Stimulated activated CD4-positive, alpha-beta T cell treated with anti-CD3 and anti-CD28 coated beads, Interleukin-12 subunit alpha, Interleukin-12 subunit beta, amount 100 ng/mL, for 48 hours (primary cell): ENCODE results near the gene NARF.

Experiments used
- DNase-seq, 3 donors: peaks; one replicate each; pipeline ENCODE4 v3.0.0-alpha.2; 2020; ENCODE audit warnings: low read depth in 2 of 3, low spot score in 1 of 3

NARF gene

DNA sequence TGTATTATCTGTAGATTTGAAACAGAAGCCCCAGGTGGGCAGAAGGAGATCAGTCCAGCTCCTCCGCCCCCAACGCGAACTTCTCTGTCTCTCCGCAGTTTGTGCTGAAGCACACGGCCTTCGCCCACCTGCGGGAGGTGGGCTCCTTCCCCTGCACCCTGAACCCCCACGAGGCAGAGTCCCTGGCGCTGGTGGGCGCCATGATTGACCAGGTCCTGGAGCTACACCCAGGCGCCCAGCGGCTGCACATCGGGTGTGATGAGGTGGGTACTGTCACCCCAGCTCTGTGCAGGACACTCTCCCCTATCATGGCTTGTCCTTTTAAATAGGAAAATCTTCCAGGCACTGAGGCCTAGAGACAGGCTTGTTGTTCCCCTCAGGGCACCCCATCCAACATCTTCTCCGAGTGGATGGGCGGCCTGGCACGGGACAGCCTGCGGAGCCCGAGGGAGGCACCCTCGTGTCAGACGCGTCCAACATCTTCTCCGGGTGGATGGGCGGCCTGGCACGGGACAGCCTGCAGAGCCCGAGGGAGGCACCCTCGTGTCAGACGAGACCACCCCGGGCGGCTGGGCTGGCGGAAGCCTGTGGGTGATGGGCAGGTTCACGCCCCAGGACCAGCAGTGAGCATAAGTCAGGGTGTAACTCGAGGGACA lies 24.9 kb upstream of the NARF start:
- DNase-seq, result no peak

DNA sequence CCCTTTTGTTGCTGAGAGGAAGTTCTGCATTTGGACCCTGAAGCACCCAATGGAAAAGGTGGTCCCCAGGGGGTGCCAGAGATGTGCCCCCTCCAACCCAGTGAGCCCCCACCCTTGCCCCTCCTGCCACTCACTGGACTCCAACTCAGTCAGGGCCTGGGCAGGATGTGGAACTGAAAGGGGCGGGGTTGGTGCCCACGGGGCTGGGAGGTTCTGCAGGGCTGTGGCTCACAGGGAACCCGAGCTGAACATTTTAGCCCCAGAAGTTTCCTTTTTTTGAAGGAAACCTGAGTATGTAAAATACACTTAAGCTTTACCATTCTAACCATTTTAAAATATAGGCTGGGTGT lies 24.4 kb upstream of the NARF start:
- DNase-seq, result no peak

DNA sequence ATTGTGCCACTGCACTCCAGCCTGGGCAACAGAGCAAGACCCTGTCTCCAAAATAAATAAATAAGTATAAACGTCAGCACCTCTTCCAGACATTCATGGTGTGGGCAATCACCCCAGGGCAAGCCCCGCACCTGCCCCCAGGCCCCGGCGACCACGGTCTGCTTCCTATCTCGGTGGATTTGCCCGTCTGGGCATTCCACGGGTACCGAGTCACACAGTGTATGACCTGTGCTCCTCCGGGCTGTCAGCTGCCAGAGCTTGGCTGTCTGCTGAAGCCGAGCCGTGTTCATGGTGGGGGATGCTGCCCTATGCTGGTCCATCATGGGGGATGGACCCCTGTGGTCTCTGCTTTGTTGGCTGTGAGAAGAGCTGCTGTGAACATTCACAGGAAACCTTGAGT lies 23.4 kb upstream of the NARF start:
- no peak for DNase-seq

DNA sequence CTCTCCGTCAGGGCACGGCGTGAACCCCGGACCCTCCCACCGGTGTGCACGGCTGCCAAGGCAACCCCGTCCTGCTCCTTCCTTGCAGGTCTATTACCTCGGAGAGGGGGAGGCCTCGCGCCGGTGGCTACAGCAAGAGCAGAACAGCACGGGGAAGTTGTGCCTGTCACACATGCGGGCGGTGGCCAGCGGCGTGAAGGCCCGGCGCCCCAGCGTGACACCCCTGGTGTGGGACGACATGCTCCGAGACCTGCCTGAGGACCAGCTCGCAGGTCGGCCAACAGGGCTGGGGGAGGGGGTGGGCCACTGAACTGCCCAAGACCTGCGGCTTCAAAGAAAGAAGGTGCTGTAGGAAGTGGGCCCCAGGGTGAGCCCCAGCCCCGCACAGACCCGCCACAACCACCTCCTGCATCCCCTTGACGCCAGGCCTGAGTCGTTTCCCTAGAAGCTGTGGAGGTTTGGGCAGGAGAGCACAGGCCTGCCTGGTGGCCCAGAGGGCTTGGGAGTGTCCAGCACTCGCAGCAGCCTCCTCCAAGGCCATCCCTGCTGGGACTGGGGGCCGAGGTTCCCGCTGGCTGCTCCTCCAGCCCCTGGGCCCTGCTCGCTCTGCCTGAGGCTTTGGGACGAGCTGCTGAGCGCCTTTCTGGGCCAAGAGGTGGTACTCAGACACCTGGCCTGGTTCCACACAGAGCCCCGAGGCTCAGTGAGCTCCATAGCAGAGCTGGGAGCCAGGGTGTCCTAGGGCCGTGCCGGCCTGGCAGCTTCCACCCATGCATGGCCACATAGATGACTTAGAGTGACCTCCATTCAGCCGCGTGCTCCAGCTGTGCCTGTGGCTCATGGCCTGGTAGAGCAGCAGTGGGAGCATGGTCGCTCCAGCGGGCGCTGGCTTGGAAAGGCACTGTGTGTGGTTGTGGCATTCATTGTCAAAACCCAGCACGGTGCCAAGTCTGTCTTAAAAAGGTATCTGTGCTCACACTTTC lies 22.6 kb upstream of the NARF start:
- DNase-seq, result no peak

DNA sequence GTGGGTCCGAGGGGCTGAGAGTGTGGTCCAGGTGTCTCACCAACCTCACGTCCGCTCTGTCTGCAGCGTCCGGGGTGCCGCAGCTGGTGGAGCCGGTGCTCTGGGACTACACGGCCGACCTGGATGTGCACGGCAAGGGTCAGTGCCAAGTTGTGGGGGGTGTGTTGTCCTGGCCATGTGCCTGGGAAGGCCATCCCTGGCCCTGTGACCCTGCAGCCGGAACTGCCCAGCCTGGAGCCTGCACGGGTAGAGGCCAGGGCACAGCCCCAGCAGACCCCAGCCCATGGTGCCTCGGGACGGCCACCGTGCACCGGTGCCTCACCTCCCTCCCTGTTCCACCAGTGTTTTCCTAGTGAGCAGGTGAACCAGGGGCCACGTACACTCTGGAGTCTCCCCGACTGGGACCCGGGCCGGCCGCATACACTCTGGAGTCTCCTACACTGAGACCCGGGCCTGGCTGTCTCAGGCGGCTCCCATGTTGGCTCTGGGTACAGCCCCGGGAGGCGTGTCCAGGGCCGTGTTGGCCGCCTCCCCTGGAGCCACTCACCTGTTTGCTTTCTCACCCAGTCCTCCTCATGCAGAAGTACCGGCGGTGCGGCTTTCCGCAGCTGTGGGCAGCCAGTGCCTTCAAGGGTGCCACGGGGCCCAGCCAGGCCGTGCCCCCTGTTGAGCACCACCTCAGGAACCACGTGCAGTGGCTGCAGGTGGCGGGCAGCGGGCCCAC lies 21.8 kb upstream of the NARF start:
- no peak for DNase-seq

DNA sequence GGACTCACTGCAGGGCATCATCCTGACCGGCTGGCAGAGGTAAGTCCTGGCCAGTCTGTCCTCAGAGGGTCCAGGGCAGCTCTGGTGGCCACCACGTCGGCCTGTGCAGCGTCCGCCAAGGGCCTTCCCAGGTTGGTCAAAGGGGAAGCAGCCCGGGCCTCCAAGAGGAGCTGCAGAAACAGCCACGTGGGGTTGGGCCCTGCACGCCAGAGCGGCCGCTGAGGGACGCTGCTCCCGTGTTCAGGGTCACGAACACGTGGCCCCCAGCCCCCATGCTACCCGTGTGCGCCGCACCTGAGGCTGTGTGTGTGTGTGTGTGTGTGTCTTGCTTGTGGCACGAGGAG lies 21.2 kb upstream of the NARF start:
- no peak for DNase-seq

DNA sequence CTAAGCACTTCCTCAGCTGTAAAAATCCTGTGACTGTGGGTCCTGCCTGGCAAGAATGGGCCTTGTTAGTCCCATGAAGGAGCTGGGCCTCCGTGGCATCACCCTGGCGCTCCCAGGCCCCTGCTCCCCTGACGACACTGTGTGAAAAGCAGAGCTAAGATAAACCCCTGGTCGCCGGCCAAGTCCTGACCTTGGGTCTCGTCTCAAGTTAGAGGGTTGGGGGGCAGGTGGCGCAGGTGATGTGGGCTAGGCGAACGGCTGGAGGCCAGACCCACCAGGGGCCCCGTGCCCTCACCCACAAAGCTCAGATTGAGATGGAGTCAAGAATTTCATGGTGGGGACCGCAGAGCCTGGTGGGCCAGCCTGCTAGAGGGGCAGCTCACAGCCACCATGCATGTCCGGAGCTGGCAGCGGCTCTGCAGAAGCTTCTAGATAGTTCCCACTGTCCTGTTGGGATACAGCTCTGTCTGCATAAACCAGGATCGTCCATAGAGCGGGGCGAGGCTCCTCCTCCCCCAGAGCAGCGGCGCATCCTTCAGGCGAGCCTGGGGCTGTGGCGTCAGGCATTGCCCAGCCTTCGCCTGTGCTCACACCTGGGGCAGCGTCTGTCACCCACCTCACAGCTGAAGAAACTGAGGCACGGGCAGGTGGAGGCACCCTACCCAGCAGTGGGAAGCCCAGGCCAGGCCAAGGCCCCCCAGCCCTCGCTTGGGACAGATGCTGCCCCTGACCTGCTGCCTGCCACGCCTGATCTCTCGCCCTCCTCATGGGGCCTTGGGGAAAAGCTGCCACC lies 19.9 kb upstream of the NARF start:
- DNase-seq, result no peak

DNA sequence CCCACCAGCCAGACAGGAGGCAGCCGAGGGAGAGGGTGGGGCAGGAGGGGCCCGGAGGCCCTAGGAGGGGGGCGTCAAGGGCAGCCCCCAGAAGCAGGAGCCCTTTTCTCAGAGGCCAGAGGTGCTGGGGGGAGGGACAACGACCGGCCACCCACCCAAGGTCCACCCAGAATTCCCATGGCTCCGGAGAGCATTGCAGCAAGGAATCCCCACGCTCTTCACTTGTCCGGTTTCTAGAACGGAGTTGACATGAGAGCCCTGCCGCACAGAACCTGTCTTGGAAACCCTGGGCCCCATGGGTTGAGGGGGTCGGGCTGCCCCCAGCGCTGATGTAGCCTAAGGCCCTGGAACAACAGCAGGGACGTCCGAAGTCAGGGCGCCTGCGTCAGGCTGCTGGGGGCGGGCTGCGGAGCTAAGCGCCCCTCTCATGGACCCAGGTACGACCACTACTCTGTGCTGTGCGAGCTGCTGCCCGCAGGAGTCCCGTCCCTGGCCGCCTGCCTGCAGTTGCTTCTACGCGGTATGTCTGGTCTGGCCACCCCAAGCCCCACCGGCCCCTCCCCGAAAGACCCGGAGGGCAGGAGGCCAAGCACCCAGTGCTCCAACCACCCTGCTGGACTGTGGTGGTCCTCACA lies 19.2 kb upstream of the NARF start:
- no peak for DNase-seq

DNA sequence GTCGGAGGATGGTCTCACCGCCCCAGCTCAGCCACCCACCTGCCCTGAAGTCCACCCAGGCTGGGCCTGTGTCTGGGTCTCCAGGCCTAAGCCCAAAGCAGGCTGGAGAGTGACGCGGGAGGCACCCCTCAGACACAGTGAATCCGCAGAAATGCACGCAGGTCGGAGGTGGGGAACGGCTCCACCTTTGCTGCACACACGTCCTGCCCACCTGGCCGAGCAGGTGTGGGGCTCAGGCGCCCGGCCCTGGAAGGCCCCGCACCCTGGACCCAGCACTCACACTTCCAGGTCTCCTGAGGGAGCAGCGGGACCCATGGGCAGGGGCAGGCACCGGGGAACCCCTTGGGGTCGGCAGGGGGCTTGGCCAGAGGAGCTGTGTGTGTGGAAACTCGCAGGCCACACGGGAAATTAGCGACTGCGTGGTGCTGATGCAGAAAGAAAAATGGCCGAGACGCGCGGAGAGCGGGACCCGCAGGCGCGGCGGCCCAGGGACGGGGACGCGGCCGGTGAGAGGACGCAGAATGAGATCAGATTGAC lies 18.6 kb upstream of the NARF start:
- no peak for DNase-seq

DNA sequence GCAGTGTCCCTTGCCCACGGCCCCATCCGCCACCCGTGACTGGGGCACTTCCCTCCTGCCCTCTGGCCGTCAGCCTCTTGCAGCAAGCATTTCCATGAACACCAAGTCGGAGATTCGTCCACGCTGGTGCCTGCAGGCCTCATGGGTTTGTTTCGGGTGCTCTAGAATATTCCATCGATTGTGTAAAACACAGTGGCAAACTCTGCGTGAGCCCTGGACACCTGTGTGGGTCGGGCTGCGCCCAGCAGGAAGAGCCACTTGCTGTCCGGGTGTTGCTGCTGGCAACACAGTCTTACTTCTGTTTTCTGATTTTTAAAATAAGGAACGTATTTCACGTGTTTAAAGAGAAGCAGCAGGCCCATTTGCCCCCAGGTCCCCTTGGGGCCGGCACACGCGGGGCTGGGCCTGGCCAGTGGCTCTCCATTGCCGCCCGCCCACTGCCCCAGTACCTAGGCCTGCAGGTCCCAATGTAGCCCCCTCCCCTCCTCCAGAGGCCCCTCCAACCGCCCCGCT lies 18.0 kb upstream of the NARF start:
- DNase-seq, result no peak

DNA sequence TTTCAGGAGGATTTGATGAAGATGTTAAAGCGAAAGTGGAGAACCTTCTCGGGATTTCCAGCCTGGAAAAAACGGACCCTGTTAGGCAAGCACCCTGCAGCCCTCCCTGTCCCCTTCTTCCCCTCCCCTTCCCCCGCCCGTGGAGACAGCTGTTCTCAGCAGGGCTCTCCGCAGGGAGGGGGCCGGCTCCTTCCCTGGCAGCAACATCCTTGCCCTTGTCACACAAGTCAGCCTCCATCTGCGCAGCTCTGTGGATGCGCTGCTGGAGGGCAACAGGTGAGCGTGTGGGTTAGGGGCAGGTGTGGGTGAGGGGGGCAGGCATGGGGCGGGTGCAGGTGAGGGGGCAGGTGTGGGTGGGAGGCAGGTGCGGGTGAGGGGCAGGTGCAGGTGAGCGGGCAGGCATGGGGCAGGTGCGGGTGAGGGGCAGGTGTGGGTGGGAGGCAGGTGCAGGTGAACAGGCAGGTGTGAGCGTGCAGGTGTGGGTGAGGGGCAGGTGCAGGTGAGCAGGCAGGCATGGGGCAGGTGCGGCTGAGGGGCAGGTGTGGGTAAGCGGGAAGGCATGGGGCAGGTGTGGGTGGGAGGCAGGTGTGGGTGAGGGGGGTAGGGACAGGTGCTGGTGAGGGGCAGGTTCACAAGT lies 17.4 kb upstream of the NARF start:
- no peak for DNase-seq

DNA sequence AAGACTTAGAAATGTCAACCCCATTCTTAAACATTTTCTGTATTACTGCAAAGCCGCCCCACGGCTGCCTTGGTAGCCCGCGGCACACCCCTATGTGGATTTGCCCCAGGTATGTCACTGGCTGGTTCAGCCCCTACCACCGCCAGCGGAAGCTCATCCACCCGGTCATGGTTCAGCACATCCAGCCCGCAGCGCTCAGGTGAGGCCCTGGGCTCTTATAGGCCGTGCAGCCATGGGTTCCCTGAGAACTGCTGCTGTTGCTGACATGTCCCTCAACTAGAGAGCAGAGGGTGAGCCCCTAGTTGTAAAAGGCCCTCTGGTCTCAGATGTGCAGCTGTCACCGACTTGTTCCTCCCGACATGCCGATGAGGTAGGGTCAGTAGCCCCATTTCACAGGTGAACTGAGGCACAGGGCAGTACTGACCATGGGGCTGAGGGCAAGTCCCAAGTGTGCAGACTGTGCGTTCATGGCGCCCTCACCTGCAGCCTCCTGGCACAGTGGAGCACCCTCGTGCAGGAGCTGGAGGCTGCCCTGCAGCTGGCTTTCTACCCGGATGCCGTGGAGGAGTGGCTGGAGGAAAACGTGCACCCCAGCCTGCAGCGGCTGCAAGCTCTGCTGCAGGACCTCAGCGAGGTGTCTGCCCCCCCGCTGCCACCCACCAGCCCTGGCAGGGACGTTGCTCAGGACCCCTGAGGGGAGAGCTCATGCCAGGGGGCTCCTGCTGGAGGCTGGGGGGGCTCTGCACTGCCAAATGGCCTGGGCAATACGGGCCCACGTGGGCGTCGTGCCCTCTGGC lies 16.7 kb upstream of the NARF start:
- DNase-seq, result no peak

DNA sequence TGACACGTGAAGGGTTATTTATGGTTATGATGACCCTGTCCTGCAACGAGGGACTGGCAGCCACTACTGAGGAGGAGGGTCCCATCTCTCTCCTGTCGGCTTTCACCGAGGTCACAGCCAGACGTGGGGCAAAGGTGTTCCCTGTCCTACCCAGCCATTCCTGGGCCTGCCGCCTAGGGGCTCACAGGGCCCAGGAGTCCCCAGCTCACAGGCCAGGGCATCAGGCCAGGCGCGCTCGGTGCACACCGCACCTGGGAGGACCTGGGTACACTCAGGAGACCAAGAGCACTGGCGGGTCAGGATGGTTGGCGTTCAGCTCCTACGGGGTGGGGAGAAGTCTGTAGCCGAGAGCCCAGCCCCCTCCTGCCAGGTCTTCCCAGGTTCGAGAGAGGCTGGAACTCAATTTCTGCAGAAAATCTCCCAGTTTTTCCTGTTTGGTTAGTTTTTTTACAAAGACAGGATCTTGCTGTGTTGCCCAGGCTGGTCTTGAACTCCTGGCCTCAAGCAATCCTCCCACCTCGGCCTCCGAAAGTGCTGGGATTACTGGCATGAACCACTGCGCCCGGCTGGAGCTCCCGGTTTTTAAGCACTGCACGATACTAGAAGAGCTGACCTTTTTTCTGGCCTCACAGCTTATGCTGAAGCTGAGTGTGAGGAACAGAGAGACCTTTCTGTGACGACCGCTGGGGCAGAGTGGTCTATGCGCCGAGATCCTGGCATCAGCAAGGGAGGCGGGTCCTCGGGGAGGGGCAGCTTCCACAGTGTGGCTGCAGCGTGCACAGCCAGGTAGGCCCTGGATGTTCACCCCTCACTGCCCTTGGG lies 15.7 kb upstream of the NARF start:
- DNase-seq, result no peak

DNA sequence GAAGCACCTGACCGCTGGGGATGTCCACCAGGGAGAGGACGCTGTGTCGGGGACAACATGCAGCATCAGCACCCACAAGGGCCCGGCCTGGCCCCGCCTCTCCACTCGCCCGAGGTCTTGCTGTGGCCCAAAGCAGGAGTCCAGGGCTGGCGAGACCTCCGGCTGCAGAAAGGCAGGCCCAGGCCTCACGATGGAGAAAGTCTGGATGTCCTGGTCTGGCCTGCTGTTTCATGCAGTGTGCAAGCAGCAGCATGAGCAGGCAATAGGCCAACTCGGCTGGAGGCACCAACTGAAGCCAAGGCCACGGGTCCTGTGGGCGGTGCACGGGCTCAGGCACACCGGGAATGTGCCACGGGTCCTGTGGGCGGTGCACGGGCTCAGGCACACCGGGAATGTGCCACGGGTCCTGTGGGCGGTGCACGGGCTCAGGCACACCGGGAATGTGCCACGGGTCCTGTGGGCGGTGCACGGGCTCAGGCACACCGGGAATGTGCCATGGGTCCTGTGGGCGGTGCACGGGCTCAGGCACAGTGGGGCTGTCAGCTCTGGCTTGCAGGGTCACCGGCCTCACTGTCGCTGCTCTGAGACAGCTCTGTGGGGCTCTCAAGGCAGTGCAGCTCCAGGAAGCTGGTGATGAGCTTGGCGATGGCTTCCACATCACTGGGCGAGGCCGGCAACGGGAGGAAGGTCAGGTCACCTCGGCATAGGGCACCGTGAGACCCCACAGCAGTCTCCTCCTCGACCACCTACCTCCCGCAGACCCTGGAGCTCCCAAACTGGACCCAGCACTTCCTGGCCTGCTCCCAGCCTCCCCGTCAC lies 14.9 kb upstream of the NARF start:
- DNase-seq, result no peak

DNA sequence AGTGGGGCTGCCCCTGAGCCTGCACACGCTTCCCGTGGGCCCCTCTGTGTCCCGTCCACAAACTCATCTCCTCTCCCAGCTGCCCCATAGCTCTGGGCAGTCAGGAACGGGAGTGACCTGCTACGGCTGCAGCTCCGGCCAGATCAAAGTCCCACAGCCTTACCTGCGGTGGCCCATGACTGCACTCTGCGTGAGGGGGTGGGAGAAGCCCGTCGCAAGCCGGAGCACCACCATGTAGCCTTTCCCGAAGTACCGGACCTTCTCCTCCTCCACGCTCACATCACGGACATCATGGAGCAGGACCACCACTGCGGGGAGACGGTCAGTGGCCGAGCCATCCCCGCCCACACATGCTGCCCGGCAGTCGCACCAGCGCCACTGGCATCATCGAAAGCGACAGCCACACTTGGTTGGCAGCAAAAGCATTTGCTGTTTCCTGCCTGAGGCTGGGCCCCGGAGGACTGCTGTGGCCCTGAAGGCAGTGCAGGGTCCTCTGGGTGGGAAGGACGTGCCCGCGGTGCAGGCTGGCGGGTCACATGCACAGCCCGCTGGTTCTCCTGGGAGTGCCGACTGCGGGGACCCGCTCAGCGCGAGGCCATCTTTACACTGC lies 14.2 kb upstream of the NARF start:
- DNase-seq, result no peak

DNA sequence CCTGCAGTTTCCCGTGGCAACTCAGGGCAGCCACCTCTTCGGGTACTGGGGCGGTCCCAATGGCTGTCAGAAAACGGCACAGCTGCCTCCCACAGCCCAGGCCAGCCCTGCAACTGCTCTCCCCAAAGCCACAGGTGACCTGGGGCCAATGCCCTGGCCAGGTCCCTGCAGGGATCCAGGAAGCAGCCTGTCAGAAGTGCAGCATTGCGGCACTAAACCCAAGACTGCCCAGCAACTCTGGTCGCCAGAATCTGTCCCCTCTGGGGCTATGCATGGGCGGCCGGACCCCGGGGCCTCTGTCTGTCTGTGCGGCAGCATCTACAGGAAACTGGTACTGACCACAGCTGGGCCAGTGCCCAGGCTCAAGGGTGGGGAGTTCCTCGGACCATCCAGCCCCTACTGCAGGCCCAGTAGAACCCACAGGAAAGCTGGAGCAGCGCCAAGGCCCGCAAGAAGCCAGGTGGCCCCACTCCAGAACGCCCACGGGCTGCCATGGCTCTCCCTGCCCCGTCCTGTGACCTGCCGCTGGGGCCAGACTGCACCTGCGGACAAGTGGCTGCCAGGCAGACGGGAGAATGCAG lies 13.5 kb upstream of the NARF start:
- DNase-seq, result no peak

DNA sequence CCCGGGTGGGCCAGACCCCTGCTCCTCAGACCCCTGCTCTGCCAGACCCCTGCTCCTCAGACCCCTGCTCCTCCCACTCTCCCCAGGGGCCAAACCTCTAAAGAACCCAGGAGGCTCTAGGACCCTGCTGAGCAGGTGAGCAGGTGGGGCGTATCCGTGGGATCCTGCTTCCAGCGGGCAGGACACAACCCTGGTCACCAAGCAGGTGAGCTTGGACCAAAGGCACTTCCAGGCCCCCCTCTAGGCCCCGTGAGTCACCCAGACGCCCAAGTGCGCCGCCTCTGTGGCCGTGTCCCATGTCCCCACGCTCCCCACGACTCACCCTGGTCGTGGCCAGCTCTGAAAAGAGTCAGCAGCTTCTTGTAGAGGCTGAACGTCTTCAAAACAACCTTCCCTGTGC lies 13.0 kb upstream of the NARF start:
- no peak for DNase-seq
